HFF-Myc (cell line): ENCODE results near the gene CUX1.
A peak's percentile ranks its signal among the peaks of the same experiment; 100 is the strongest.

ENCODE experiments used
- DNase-seq: peaks from one replicate; pipeline ENCODE4 v3.0.0-alpha.2; 2011; ENCODE audit warnings: low read depth; ENCODE audit errors: extremely low read depth
- H3K4me3 ChIP-seq: replicated peaks from 2 replicates; pipeline ENCODE4 v1.5.1; 2011; ENCODE audit warnings: low read depth, mild to moderate bottlenecking, control low read depth, low read length
- CTCF ChIP-seq: IDR thresholded peaks from 2 replicates; pipeline ENCODE4 v1.5.1; 2012; ENCODE audit warnings: mild to moderate bottlenecking, low read depth, low read length, control low read depth; ENCODE audit errors: missing control alignments

CUX1 gene

GRCh38 chr7:102273749-102274712, 456.6 kb downstream of the CUX1 start:
- DNase-seq: peak; percentile 30
- no peak overlapping the region for H3K4me3 ChIP-seq
- TF ChIP-seq CTCF: no peak

GRCh38 chr7:102275123-102275703, 457.8 kb downstream of the CUX1 start:
- TF ChIP-seq CTCF: no peak
- no peak for DNase-seq
- no peak overlapping the region for H3K4me3 ChIP-seq

GRCh38 chr7:102277901-102278300, 460.5 kb downstream of the CUX1 start:
- TF ChIP-seq CTCF: no peak
- no peak for DNase-seq
- no peak overlapping the region for H3K4me3 ChIP-seq

GRCh38 chr7:102279537-102280400, 462.3 kb downstream of the CUX1 start:
- peak; percentile 84 for TF ChIP-seq CTCF
- DNase-seq: no peak
- no peak overlapping the region for H3K4me3 ChIP-seq

GRCh38 chr7:102280521-102280920, 463.1 kb downstream of the CUX1 start:
- no peak overlapping the region for H3K4me3 ChIP-seq
- no peak for DNase-seq
- TF ChIP-seq CTCF: no peak

- no peak for TF ChIP-seq CTCF
- no peak for DNase-seq
- no peak overlapping the region for H3K4me3 ChIP-seq
Observed at GRCh38 chr7:102281785-102282184, 464.4 kb downstream of the CUX1 start.
